ENCODE data around the gene ADA. TPM values are rescaled to one million over a fixed set of nuclear protein-coding genes. Genes with fewer than 3 reads are reported as not detected.

The ADA gene
- polyA plus RNA-seq, 1 of the 3 experiments (the other 2 are of a cell fraction) = 25.7 TPM

GRCh38 chr20:44662261-44662660 lies 10.8 kb upstream of the ADA start:
- POLR2A ChIA-PET = no interaction called here
- Histone ChIP-seq H3F3A (replicated peaks; ENCODE audit: insufficient read depth) (no peaks in the 10 kb centered on the region), H3K27ac (ENCODE audit: low read depth in 2 of 2, low read length in 1 of 2) (no peak overlapping the region), H4K20me1 (ENCODE audit: insufficient read depth) (no peaks in the 10 kb centered on the region), H3K4me3 (ENCODE audit: low read depth in 2 of 2, low read length in 1 of 2) (no peak overlapping the region), H3K9me2 (no peaks in the 10 kb centered on the region), H3K79me2 (ENCODE audit: insufficient read depth) (no peaks in the 10 kb centered on the region), H3K9ac (no peak overlapping the region), H3K27me3 (ENCODE audit: insufficient read depth) (no peaks in the 10 kb centered on the region), H3K36me3 (replicated peaks in 1 of 2; ENCODE audit: control insufficient read depth in 1 of 2, insufficient read depth in 2 of 2, low read length in 1 of 2) (no peaks in the 10 kb centered on the region), H3K4me1 (ENCODE audit: control insufficient read depth in 1 of 2, insufficient read depth in 2 of 2, low read depth in 1 of 2, low read length in 1 of 2) (no peaks in the 10 kb centered on the region), H2AFZ (ENCODE audit: low read depth) (no peak overlapping the region), H3K9me3 (no peaks in the 10 kb centered on the region), H3K4me2 (no peak overlapping the region)
- WGBS (ENCODE audit: low lambda C conversion rate) = 70% methylated on average over 2 of the region's 3 CpGs
- no peak for DNase-seq
- TF ChIP-seq GABPA (IDR thresholded peaks at IDR 0.05; ENCODE audit: low read depth) = no peak
- TF ChIP-seq GATA2 (CRISPR knock-in tag; IDR thresholded peaks at IDR 0.05) = no peak
- no peak for TF ChIP-seq JUND (IDR thresholded peaks at IDR 0.05)
- no peak for TF ChIP-seq CHD2 (IDR thresholded peaks at IDR 0.05; ENCODE audit: low read length, partially characterized antibody)
- no peak for TF ChIP-seq RCOR1 (IDR thresholded peaks at IDR 0.05; ENCODE audit: low read length)
- TF ChIP-seq YY1 (IDR thresholded peaks at IDR 0.05; ENCODE audit: low read depth) = no peak
- no peak for TF ChIP-seq NFIC (IDR thresholded peaks at IDR 0.05; ENCODE audit: borderline replicate concordance)
- TF ChIP-seq RXRA (IDR thresholded peaks at IDR 0.05; ENCODE audit: borderline replicate concordance, low read depth) = no peak
- TF ChIP-seq USF2 (IDR thresholded peaks at IDR 0.05; ENCODE audit: borderline replicate concordance, low read depth, low read length) = no peak
- no peak for TF ChIP-seq FOSL2 (IDR thresholded peaks at IDR 0.05; ENCODE audit: borderline replicate concordance, low read depth)
- TF ChIP-seq, protein P1, sequence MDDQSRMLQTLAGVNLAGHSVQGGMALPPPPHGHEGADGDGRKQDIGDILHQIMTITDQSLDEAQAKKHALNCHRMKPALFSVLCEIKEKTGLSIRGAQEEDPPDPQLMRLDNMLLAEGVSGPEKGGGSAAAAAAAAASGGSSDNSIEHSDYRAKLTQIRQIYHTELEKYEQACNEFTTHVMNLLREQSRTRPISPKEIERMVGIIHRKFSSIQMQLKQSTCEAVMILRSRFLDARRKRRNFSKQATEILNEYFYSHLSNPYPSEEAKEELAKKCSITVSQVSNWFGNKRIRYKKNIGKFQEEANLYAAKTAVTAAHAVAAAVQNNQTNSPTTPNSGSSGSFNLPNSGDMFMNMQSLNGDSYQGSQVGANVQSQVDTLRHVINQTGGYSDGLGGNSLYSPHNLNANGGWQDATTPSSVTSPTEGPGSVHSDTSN (IDR thresholded peaks at IDR 0.05) = no peak
- TF ChIP-seq POLR2AphosphoS5 (IDR thresholded peaks at IDR 0.05; ENCODE audit: low read depth, low read length) = no peak
- TF ChIP-seq, protein P2, sequence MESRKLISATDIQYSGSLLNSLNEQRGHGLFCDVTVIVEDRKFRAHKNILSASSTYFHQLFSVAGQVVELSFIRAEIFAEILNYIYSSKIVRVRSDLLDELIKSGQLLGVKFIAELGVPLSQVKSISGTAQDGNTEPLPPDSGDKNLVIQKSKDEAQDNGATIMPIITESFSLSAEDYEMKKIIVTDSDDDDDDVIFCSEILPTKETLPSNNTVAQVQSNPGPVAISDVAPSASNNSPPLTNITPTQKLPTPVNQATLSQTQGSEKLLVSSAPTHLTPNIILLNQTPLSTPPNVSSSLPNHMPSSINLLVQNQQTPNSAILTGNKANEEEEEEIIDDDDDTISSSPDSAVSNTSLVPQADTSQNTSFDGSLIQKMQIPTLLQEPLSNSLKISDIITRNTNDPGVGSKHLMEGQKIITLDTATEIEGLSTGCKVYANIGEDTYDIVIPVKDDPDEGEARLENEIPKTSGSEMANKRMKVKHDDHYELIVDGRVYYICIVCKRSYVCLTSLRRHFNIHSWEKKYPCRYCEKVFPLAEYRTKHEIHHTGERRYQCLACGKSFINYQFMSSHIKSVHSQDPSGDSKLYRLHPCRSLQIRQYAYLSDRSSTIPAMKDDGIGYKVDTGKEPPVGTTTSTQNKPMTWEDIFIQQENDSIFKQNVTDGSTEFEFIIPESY (IDR thresholded peaks at IDR 0.05; ENCODE audit: borderline replicate concordance, low read depth) = no peak
- no peak for TF ChIP-seq FOXM1 (IDR thresholded peaks at IDR 0.05; ENCODE audit: low read depth)
- no peak for TF ChIP-seq SMC3 (IDR thresholded peaks at IDR 0.05; ENCODE audit: low read depth, low read length)
- CTCF ChIA-PET = interaction anchor here (1.5 to 2.0 kb wide), 2 partner anchors 21 to 23 kb away, joined by 6 to 8 read pairs; no protein-coding TSS in a partner anchor

- Histone ChIP-seq H3K4me3 (ENCODE audit: low read depth in 2 of 2, low read length in 1 of 2) (no peak overlapping the region), H3F3A (replicated peaks; ENCODE audit: insufficient read depth) (no peaks in the 10 kb centered on the region), H3K9me3 (no peaks in the 10 kb centered on the region), H3K27me3 (ENCODE audit: insufficient read depth) (no peaks in the 10 kb centered on the region; the same call in 1 of the 2 replicates), H3K36me3 (replicated peaks in 1 of 2; ENCODE audit: control insufficient read depth in 1 of 2, insufficient read depth in 2 of 2, low read length in 1 of 2) (no peaks in the 10 kb centered on the region), H3K9me2 (no peaks in the 10 kb centered on the region), H3K4me2 (no peak overlapping the region), H2AFZ (ENCODE audit: low read depth) (no peak overlapping the region), H3K27ac (ENCODE audit: low read depth in 2 of 2, low read length in 1 of 2) (no peak overlapping the region), H3K79me2 (ENCODE audit: insufficient read depth) (no peaks in the 10 kb centered on the region), H4K20me1 (ENCODE audit: insufficient read depth) (no peaks in the 10 kb centered on the region), H3K4me1 (ENCODE audit: control insufficient read depth in 1 of 2, insufficient read depth in 2 of 2, low read depth in 1 of 2, low read length in 1 of 2) (no peaks in the 10 kb centered on the region), H3K9ac (no peak overlapping the region)
- POLR2A ChIA-PET = no interaction called here
- WGBS (ENCODE audit: low lambda C conversion rate) = 76% methylated on average over 5 of the region's 5 CpGs
- DNase-seq = no peak
- CTCF ChIA-PET = interaction anchor here (1.0 to 1.5 kb wide), 2 partner anchors 23 to 25 kb away, joined by 3 to 8 read pairs; no protein-coding TSS in a partner anchor
- TF ChIP-seq NRF1 (IDR thresholded peaks at IDR 0.05; ENCODE audit: low read depth, low read length) (no peak), GATA2 (CRISPR knock-in tag; IDR thresholded peaks at IDR 0.05) (no peak), FOXJ3 (CRISPR knock-in tag; IDR thresholded peaks at IDR 0.05) (no peak), REST (IDR thresholded peaks at IDR 0.05; ENCODE audit: low read depth, low read length) (no peak), TEAD4 (IDR thresholded peaks at IDR 0.05; ENCODE audit: borderline replicate concordance, insufficient read depth) (no peak), RXRA (IDR thresholded peaks at IDR 0.05; ENCODE audit: borderline replicate concordance, low read depth) (no peak)
- TF ChIP-seq, protein P2 (IDR thresholded peaks at IDR 0.05; ENCODE audit: borderline replicate concordance, low read depth) = no peak
Observed at GRCh38 chr20:44660581-44660980, 9.1 kb upstream of the ADA start.

Data from SK-N-SH (cell line).